ENCODE measurements around the gene KPNA3.
A peak's percentile ranks its signal among the peaks of the same experiment; 100 is the strongest.

KPNA3 gene, protein sequence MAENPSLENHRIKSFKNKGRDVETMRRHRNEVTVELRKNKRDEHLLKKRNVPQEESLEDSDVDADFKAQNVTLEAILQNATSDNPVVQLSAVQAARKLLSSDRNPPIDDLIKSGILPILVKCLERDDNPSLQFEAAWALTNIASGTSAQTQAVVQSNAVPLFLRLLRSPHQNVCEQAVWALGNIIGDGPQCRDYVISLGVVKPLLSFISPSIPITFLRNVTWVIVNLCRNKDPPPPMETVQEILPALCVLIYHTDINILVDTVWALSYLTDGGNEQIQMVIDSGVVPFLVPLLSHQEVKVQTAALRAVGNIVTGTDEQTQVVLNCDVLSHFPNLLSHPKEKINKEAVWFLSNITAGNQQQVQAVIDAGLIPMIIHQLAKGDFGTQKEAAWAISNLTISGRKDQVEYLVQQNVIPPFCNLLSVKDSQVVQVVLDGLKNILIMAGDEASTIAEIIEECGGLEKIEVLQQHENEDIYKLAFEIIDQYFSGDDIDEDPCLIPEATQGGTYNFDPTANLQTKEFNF

DNA sequence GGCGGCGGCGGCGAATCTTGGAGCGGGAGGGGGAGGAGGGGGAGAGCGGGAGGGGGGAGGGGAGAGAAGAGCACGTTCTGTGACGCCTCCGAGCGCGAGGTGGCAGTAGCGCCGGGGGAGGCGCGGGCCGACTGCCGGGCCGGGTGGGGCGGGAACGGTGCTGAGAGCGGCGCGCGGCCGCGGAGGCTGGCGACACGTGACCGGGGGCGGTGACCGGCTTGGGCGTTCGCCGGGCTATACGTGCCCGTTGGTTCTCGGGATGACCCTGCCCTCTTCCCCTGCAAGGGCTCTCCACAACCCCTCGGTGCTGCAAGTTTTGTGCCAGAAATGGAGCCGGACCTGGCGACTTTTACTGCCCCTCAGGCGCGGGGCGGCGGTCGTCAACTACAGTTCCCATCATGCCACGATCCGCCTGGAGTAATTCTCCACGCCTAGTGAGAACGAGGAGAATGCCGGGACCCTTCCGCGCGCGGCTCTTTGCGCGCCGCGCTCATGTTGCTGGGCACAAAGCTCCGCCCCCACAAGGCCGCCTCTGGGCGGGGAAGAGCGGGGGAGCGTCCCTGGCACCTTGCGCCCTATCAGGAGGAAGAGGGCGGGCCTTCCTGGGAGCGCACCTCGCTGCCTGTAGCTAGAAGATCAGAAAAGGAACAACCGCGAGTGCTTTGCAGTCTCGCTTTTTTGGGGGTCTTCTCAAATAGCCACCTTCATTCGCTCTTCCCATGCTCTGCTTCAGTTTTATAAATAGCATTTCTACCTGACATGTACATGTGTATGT is at the start of gene KPNA3:
Gene KPNA3 (minus strand): TSS at position 133 of the 775 bp plus-strand sequence. CDS start 176 bp downstream, outside the sequence.
- H3K36me3 ChIP-seq (ENCODE audit: insufficient read depth, low read depth, low read length), result no peaks in the 10 kb centered on the region
- no peaks in the 10 kb centered on the region for H3K27me3 ChIP-seq (ENCODE audit: insufficient read depth, low read length)
- peak within 1 kb of the TSS; percentile 83 for H3K9ac ChIP-seq (ENCODE audit: low read depth, low read length)
- H3K4me1 ChIP-seq (ENCODE audit: insufficient read depth, low read length), result peaks cover 21% of the 10 kb centered on the region
- H3K9me3 ChIP-seq (ENCODE audit: insufficient read depth, low read depth, low read length), result no peaks in the 10 kb centered on the region
- H3K4me3 ChIP-seq (ENCODE audit: low read length), result peak within 1 kb of the TSS; percentile 96
- peak within 1 kb of the TSS; percentile 37 for H3K27ac ChIP-seq (ENCODE audit: low read length)

DNA sequence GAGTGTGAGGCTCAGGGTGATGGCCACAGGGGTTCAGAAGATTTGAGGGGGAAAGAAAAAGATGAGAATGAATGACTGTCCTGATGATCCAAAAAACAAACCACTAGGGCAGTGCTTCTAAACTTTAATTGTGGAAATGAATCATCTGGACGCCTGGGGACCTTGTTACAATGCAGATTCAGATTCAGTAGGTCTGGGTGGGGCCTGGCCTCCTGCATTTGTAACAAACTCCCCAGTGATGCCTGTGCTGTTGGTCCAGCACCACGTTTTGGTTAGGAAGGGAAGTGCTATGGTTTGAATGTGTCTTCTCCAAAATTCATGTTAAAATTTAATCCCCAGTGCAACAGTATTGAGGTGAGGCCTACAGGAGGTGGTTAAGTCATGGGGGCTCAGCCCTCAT is 49.5 kb upstream of the KPNA3 start:
- Histone ChIP-seq H3K27ac (ENCODE audit: low read length) (no peak overlapping the region), H3K27me3 (ENCODE audit: insufficient read depth, low read length) (no peaks in the 10 kb centered on the region), H3K36me3 (ENCODE audit: insufficient read depth, low read depth, low read length) (no peaks in the 10 kb centered on the region), H3K4me3 (ENCODE audit: low read length) (no peak overlapping the region), H3K4me1 (ENCODE audit: insufficient read depth, low read length) (peaks cover 12% of the 10 kb centered on the region; the same call in 1 of the 2 replicates), H3K9me3 (ENCODE audit: insufficient read depth, low read depth, low read length) (no peaks in the 10 kb centered on the region), H3K9ac (ENCODE audit: low read depth, low read length) (no peak overlapping the region)

DNA sequence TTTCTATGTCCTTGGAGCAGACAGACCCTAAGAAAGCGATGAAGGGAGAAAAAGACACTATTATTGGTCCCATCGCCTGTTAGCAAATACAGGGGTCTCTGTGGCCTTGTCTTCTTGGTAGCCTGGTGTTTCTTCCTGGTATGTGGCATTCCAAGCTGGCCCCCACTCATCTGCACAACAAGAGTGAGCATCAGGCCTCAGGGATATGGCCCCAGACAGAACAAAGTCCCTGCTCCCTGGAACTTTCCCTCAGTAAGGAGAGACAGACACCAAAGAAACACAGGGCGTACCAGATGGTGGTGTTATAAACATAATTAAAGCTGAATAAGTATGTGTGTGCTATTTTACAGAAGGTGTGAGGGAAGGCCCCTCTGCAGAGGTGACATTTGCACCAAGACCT is 48.2 kb upstream of the KPNA3 start:
- Histone ChIP-seq H3K4me3 (ENCODE audit: low read length) (no peak overlapping the region), H3K27me3 (ENCODE audit: insufficient read depth, low read length) (no peaks in the 10 kb centered on the region), H3K36me3 (ENCODE audit: insufficient read depth, low read depth, low read length) (no peaks in the 10 kb centered on the region), H3K9ac (ENCODE audit: low read depth, low read length) (no peak overlapping the region), H3K9me3 (ENCODE audit: insufficient read depth, low read depth, low read length) (no peaks in the 10 kb centered on the region), H3K4me1 (ENCODE audit: insufficient read depth, low read length) (peaks cover 19% of the 10 kb centered on the region; the same call in 1 of the 2 replicates), H3K27ac (ENCODE audit: low read length) (no peak overlapping the region)

DNA sequence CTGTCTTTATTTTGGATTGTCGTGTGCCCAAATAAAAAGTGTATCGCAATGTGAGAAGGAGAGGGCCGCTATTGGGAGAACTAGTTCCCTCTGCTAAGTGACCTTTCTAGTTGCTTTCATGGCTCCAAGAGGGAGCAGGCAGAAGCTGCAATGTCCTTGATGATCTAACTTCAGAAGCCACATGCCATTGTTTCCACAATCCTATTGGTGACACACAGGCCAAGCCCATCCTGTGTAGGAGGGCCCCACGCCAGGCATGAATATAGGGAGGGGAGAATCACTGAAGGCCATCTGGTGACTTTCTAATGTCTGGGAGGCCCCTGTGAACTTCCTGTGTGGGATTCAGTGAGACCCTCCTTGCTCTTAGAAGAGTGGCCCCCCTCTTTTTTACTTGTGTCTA is 47.8 kb upstream of the KPNA3 start:
- Histone ChIP-seq H3K27me3 (ENCODE audit: insufficient read depth, low read length) (no peaks in the 10 kb centered on the region), H3K4me3 (ENCODE audit: low read length) (no peak overlapping the region), H3K36me3 (ENCODE audit: insufficient read depth, low read depth, low read length) (no peaks in the 10 kb centered on the region), H3K9ac (ENCODE audit: low read depth, low read length) (no peak overlapping the region), H3K4me1 (ENCODE audit: insufficient read depth, low read length) (peaks cover 19% of the 10 kb centered on the region; the same call in 1 of the 2 replicates), H3K9me3 (ENCODE audit: insufficient read depth, low read depth, low read length) (no peaks in the 10 kb centered on the region), H3K27ac (ENCODE audit: low read length) (no peak overlapping the region)

DNA sequence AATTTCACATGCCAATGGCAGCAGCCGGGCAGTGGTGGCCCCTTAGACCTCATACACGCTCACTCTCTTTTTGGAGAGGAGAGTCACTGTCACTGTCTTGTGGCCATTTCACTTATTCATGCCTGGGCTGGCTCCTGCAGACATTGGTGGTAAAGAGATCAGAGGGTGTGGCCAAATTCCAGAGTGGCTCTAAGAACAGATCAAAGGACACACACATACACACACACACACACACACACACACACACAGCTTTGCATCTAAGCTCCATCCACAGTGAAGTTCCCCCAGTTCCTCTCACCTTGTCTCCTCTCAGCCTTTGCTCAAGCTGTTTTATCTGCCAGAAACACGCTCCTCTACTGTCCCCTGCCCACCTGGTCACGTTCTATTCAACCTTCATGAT is 46.5 kb upstream of the KPNA3 start:
- Histone ChIP-seq H3K36me3 (ENCODE audit: insufficient read depth, low read depth, low read length) (no peaks in the 10 kb centered on the region), H3K9me3 (ENCODE audit: insufficient read depth, low read depth, low read length) (no peaks in the 10 kb centered on the region), H3K4me1 (ENCODE audit: insufficient read depth, low read length) (peaks cover 19% of the 10 kb centered on the region; the same call in 1 of the 2 replicates), H3K9ac (ENCODE audit: low read depth, low read length) (no peak overlapping the region), H3K27ac (ENCODE audit: low read length) (no peak overlapping the region), H3K4me3 (ENCODE audit: low read length) (no peak overlapping the region), H3K27me3 (ENCODE audit: insufficient read depth, low read length) (no peaks in the 10 kb centered on the region)

DNA sequence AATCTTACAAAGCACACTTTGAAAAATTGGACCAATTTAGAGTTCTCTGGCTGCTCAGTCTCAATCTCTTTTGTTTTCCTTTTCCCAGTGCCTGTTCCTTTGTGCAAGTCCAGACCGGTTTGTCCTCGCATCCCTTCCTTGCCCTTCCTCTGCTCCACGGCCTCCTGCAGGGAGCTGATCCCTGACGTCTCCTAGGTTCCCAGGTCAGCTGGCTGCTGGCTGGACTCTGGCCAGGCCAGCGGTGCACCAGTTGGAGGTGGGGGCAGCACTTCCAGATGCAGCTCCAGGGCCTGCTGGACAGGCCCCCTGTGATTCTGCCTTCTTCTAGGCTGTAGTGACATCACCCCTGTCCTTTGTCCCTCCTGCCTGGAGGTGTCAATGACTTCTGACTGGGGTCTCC is 44.0 kb upstream of the KPNA3 start:
- Histone ChIP-seq H3K27ac (ENCODE audit: low read length) (no peak overlapping the region), H3K9ac (ENCODE audit: low read depth, low read length) (no peak overlapping the region), H3K4me3 (ENCODE audit: low read length) (no peak overlapping the region), H3K27me3 (ENCODE audit: insufficient read depth, low read length) (no peaks in the 10 kb centered on the region), H3K36me3 (ENCODE audit: insufficient read depth, low read depth, low read length) (no peaks in the 10 kb centered on the region), H3K9me3 (ENCODE audit: insufficient read depth, low read depth, low read length) (no peaks in the 10 kb centered on the region), H3K4me1 (ENCODE audit: insufficient read depth, low read length) (peaks cover 19% of the 10 kb centered on the region; the same call in 1 of the 2 replicates)

DNA sequence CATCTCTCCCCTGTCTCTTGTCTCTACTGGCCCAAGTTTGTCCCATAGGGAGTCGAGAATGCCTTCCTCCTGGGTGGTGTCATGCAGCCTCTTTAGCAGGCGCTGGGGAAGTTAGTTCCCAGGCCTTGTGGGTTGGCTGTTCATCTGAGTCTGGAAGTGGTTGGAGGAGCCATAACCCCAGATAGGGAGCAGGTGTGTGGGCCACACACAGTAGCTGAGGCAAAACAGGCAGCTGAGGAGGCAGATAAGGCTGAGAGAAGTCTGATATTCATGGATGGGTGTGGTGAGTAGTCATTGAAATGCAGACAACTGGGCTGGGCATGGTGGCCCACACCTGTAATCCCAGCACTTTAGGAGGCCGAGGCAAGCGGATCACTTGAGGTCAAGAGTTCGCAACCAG is 40.9 kb upstream of the KPNA3 start:
- H3K9ac ChIP-seq (ENCODE audit: low read depth, low read length), result no peak overlapping the region
- no peaks in the 10 kb centered on the region for H3K27me3 ChIP-seq (ENCODE audit: insufficient read depth, low read length)
- H3K27ac ChIP-seq (ENCODE audit: low read length), result no peak overlapping the region
- H3K9me3 ChIP-seq (ENCODE audit: insufficient read depth, low read depth, low read length), result no peaks in the 10 kb centered on the region
- H3K36me3 ChIP-seq (ENCODE audit: insufficient read depth, low read depth, low read length), result no peaks in the 10 kb centered on the region
- peaks cover 9% of the 10 kb centered on the region; the same call in 1 of the 2 replicates for H3K4me1 ChIP-seq (ENCODE audit: insufficient read depth, low read length)
- no peak overlapping the region for H3K4me3 ChIP-seq (ENCODE audit: low read length)

DNA sequence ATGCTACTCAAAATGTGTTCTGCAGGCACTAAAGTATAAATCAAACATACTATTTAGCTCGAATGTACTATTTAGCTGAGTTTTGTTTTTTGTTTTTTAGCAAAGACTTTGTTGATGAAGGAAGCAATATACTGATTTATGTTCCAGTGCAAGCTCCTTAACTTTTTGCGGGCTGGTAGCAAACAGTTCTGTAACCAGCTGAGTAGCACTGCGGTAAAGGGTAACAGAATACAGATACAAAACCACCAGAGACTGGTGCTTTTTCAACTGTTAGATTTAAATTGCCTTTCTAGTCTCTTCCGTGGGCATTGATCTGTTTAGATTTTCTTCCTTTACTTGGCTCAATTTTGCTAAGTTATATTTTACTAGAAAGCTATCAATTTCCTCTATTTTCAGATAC is 39.0 kb upstream of the KPNA3 start:
- Histone ChIP-seq H3K27ac (ENCODE audit: low read length) (no peak overlapping the region), H3K27me3 (ENCODE audit: insufficient read depth, low read length) (no peaks in the 10 kb centered on the region), H3K36me3 (ENCODE audit: insufficient read depth, low read depth, low read length) (no peaks in the 10 kb centered on the region), H3K9me3 (ENCODE audit: insufficient read depth, low read depth, low read length) (no peaks in the 10 kb centered on the region), H3K4me3 (ENCODE audit: low read length) (no peak overlapping the region), H3K4me1 (ENCODE audit: insufficient read depth, low read length) (peaks cover 2% of the 10 kb centered on the region; the same call in 1 of the 2 replicates), H3K9ac (ENCODE audit: low read depth, low read length) (no peak overlapping the region)

DNA sequence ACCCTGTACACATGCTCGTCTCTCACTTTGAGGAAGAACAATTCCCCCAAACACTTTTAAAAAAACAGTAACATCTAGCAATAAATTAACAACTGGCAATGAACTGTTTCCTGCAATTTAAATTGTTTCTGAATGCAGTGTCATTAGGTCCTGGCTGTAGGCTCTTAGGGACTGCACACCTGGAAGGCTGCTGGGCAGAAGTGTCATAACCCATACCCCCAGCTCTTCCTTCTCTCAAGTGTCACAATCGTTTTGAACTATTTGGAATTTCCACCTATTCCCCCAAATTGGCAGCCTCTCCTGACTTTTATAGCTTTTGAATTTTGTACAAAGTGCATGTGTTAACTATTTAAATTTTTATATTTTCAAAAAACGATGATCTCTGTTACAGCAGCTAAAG is 38.2 kb upstream of the KPNA3 start:
- Histone ChIP-seq H3K4me1 (ENCODE audit: insufficient read depth, low read length) (no peaks in the 10 kb centered on the region), H3K9me3 (ENCODE audit: insufficient read depth, low read depth, low read length) (no peaks in the 10 kb centered on the region), H3K27ac (ENCODE audit: low read length) (no peak overlapping the region), H3K9ac (ENCODE audit: low read depth, low read length) (no peak overlapping the region), H3K36me3 (ENCODE audit: insufficient read depth, low read depth, low read length) (no peaks in the 10 kb centered on the region), H3K4me3 (ENCODE audit: low read length) (no peak overlapping the region), H3K27me3 (ENCODE audit: insufficient read depth, low read length) (no peaks in the 10 kb centered on the region)

DNA sequence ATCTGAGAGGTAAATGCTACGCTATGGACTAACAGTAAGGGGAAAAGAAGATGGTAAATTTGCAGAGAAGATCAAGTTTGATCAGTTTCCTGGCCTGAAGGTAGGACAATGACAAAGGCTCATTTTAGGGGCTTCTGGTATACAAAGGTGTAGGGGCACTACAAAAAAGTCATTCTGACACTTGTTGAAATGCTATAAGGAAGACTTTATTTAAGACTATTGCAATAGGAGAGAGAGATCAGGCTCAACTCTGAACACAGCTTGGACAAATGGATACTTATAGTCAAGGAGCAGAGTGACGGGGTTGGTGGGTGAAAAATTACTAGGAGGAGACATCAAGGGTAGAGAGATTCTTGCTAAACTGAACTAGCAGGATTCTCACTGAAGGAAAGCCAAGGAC is 37.2 kb upstream of the KPNA3 start:
- Histone ChIP-seq H3K27me3 (ENCODE audit: insufficient read depth, low read length) (no peaks in the 10 kb centered on the region), H3K27ac (ENCODE audit: low read length) (no peak overlapping the region), H3K36me3 (ENCODE audit: insufficient read depth, low read depth, low read length) (no peaks in the 10 kb centered on the region), H3K4me1 (ENCODE audit: insufficient read depth, low read length) (no peaks in the 10 kb centered on the region), H3K9ac (ENCODE audit: low read depth, low read length) (no peak overlapping the region), H3K4me3 (ENCODE audit: low read length) (no peak overlapping the region), H3K9me3 (ENCODE audit: insufficient read depth, low read depth, low read length) (no peaks in the 10 kb centered on the region)

DNA sequence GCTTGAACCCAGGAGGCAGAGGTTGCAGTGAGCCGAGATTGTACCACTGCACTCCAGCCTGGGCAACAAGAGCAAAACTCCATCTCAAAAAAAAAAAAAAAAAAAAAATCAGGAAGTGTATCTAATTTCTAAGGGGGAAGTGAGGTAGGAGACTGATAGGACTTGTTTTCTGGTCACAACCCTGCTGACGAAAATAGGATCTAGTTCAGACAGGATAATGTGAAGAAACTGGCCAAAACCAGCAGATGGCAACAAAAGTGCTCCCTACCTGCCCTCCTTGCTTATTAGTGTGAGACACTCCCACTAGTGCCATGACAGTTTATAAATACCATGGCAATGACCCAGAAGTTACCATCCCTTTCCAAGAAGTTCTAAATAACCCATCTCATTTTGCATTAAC is 36.0 kb upstream of the KPNA3 start:
- Histone ChIP-seq H3K4me3 (ENCODE audit: low read length) (no peak overlapping the region), H3K9me3 (ENCODE audit: insufficient read depth, low read depth, low read length) (no peaks in the 10 kb centered on the region), H3K9ac (ENCODE audit: low read depth, low read length) (no peak overlapping the region), H3K27me3 (ENCODE audit: insufficient read depth, low read length) (no peaks in the 10 kb centered on the region), H3K36me3 (ENCODE audit: insufficient read depth, low read depth, low read length) (no peaks in the 10 kb centered on the region), H3K4me1 (ENCODE audit: insufficient read depth, low read length) (no peaks in the 10 kb centered on the region), H3K27ac (ENCODE audit: low read length) (no peak overlapping the region)
